Activated T-helper 1 cell treated with anti-CD3 and anti-CD28 coated beads, Interleukin-2, amount 50 U/mL, for 16 hours (primary cell): ENCODE measurements around the gene GRK5.
"Not testable (repeated sequence)": the region's sequence is repeated elsewhere in the genome, so short reads cannot be mapped to it uniquely, and the experiment has no call there.

Experiments used
- DNase-seq, 2 donors: peaks; one replicate each; pipeline ENCODE4 v3.0.0-alpha.2; 2020; ENCODE audit warnings: low read depth in 1 of 2, low spot score in 1 of 2

GRK5 gene

GRCh38 chr10:119451300-119451896 is 244.0 kb downstream of the GRK5 start:
- no peak for DNase-seq

GRCh38 chr10:119452396-119452795 is 245.0 kb downstream of the GRK5 start:
- DNase-seq, result no peak

- DNase-seq, result no peak
These were observed 245.9 kb downstream of the GRK5 start for GRCh38 chr10:119453313-119453712.

GRCh38 chr10:119454316-119454715 is 246.9 kb downstream of the GRK5 start:
- DNase-seq, result no peak

GRCh38 chr10:119454990-119455389 is 247.6 kb downstream of the GRK5 start:
- DNase-seq, result no peak

- no peak for DNase-seq
These were observed 248.5 kb downstream of the GRK5 start for GRCh38 chr10:119455609-119456434.

- no peak for DNase-seq
These were observed 249.1 kb downstream of the GRK5 start for GRCh38 chr10:119456435-119456810.

GRCh38 chr10:119457966-119458766 is 250.8 kb downstream of the GRK5 start:
- DNase-seq, result no peak

- no peak for DNase-seq
These were observed 252.4 kb downstream of the GRK5 start for GRCh38 chr10:119459681-119460340.

- no peak for DNase-seq
These were observed 253.2 kb downstream of the GRK5 start for GRCh38 chr10:119460369-119461195.

GRCh38 chr10:119461380-119461779 is 254.0 kb downstream of the GRK5 start:
- no peak for DNase-seq

GRCh38 chr10:119461923-119462322 is 254.6 kb downstream of the GRK5 start:
- DNase-seq, result no peak

- DNase-seq, result no peak
These were observed 255.4 kb downstream of the GRK5 start for GRCh38 chr10:119462773-119463172.

GRCh38 chr10:119463195-119463594 is 255.8 kb downstream of the GRK5 start:
- DNase-seq, result not testable (repeated sequence)

GRCh38 chr10:119465085-119465484 is 257.7 kb downstream of the GRK5 start:
- no peak for DNase-seq

GRCh38 chr10:119466076-119466475 is 258.7 kb downstream of the GRK5 start:
- no peak for DNase-seq

GRCh38 chr10:119466655-119467054 is 259.3 kb downstream of the GRK5 start:
- no peak for DNase-seq

- DNase-seq, result no peak
These were observed 261.4 kb downstream of the GRK5 start for GRCh38 chr10:119468542-119469324.

- no peak for DNase-seq
These were observed 261.9 kb downstream of the GRK5 start for GRCh38 chr10:119469325-119469707.

GRCh38 chr10:119469846-119470245 is 262.5 kb downstream of the GRK5 start:
- DNase-seq, result no peak
